Glutamatergic neuron (in vitro differentiated cells): ENCODE data around the gene GREM1. TPM values are rescaled to one million over a fixed set of nuclear protein-coding genes. Genes with fewer than 3 reads are reported as not detected.

Source experiments
- DNase-seq: peaks from one replicate; pipeline ENCODE4 v3.0.0; 2022
- H3K27ac Mint-ChIP-seq: one replicate; pipeline ENCODE4 v1.8.0; 2020; ENCODE audit warnings: mild to moderate bottlenecking, mixed read lengths, inconsistent platforms; ENCODE audit not compliant: unreplicated experiment
- H3K27me3 Mint-ChIP-seq: one replicate; pipeline ENCODE4 v1.8.0; 2020; ENCODE audit warnings: mild to moderate bottlenecking, moderate library complexity, mixed read lengths, inconsistent platforms; ENCODE audit not compliant: unreplicated experiment
- H3K36me3 Mint-ChIP-seq: one replicate; pipeline ENCODE4 v1.8.0; 2020; ENCODE audit warnings: mild to moderate bottlenecking, mixed read lengths, inconsistent platforms; ENCODE audit not compliant: unreplicated experiment
- H3K4me1 Mint-ChIP-seq: one replicate; pipeline ENCODE4 v1.8.0; 2020; ENCODE audit warnings: mild to moderate bottlenecking, low read depth, mixed read lengths, inconsistent platforms; ENCODE audit not compliant: unreplicated experiment
- H3K4me3 Mint-ChIP-seq: one replicate; pipeline ENCODE4 v1.8.0; 2020; ENCODE audit warnings: mild to moderate bottlenecking, mixed read lengths, inconsistent platforms; ENCODE audit not compliant: unreplicated experiment
- H3K9me3 Mint-ChIP-seq: one replicate; pipeline ENCODE4 v1.8.0; 2020; ENCODE audit warnings: mild to moderate bottlenecking, moderate library complexity, mixed read lengths, inconsistent platforms; ENCODE audit not compliant: unreplicated experiment
- total RNA-seq: library from RNA; stranded (reverse); fragmentation: NEBNext Ultra II Directional; extraction: Animal tissue kit (Norgen Biotek cat#: 25700); gene quantifications from one replicate; pipeline ENCODE4 v1.2.1, GENCODE V29; 2021; ENCODE audit not compliant: unreplicated experiment
- TF ChIP-seq, protein P1 (sequence below): fragments of 200-600 bp; sonication (generic); IDR thresholded peaks from one replicate; pipeline ENCODE4 v1.5.0; 2021; ENCODE audit not compliant: partially characterized antibody, unreplicated experiment

Gene GREM1
- total RNA-seq, 1 donor from 2014 or later: not detected

DNA sequence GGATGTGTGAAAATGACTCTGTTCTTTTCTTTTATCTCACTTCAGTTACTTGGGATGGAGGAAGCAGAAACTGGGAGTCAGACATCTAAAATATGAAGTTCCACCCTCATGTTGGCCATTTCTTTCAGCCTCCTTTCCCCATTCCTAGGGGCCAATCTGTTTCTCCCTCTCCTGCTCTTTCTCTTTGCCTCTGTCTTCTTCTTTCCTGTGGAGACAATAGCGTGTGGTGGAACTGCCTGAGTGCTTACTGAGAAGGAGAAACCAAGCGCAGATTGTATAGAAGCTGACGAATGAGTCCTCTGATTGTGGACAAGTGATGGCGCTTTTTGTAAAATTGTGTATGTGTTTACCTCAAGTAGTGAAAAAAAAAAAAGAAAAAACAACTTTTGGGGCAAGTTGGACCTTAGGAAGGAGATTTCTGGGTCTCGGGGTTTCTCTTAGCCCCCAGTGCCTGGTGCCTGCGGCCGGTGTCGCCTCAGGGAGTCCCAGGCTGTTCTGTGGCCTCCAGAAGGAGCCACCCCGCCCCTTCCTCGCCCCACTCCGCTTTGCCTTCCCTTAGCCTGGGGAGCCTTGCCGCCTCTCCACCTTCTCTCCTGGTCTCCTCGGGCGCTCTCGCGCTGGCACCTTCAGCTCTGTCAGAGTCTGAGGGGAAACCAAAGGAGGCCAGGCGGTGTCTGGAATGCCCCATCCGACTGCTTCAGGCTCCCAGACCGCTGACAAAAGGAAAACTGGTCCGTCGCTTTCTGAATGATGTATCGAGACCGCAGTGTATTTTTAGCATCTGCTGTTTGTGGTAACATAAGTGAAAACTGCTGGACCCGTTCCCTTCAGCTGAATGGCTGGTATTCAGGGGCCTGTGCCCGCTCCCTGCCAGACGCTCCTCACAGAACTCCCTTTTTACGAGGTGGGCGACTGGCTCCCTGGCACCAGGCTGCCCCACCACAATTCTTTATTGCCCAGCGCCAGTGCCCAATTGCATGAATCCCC lies 46.2 kb upstream of the GREM1 start:
- no peak overlapping the region for H3K27ac Mint-ChIP-seq
- H3K27me3 Mint-ChIP-seq: peaks cover 3% of the 10 kb centered on the region
- DNase-seq: no peak
- no peak overlapping the region for H3K4me3 Mint-ChIP-seq
- H3K36me3 Mint-ChIP-seq: no peaks in the 10 kb centered on the region
- peaks cover 2% of the 10 kb centered on the region for H3K9me3 Mint-ChIP-seq
- TF ChIP-seq, protein P1, sequence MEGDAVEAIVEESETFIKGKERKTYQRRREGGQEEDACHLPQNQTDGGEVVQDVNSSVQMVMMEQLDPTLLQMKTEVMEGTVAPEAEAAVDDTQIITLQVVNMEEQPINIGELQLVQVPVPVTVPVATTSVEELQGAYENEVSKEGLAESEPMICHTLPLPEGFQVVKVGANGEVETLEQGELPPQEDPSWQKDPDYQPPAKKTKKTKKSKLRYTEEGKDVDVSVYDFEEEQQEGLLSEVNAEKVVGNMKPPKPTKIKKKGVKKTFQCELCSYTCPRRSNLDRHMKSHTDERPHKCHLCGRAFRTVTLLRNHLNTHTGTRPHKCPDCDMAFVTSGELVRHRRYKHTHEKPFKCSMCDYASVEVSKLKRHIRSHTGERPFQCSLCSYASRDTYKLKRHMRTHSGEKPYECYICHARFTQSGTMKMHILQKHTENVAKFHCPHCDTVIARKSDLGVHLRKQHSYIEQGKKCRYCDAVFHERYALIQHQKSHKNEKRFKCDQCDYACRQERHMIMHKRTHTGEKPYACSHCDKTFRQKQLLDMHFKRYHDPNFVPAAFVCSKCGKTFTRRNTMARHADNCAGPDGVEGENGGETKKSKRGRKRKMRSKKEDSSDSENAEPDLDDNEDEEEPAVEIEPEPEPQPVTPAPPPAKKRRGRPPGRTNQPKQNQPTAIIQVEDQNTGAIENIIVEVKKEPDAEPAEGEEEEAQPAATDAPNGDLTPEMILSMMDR: no peak
- H3K4me1 Mint-ChIP-seq: peaks cover 20% of the 10 kb centered on the region

DNA sequence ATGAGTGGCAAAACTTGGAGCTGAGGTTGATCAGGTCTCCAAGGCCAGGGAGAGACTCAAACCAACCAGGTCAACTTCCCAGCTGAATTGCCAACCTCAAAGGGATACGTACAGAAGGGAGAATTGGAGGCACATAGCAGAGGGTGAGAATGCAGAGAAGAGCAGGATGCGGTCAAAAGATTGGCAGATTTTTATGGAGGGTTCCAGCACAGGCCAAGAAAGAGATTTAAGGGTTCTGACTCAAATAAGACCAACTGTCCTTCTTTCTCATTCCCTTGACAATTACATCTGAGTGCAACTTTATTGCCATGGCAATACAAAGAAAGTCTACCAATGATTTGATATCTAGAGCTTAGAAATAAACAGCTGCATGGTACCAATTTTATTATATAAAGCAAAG lies 43.1 kb upstream of the GREM1 start:
- H3K27ac Mint-ChIP-seq: no peak overlapping the region
- H3K36me3 Mint-ChIP-seq: no peaks in the 10 kb centered on the region
- H3K4me3 Mint-ChIP-seq: no peak overlapping the region
- H3K27me3 Mint-ChIP-seq: peaks cover 2% of the 10 kb centered on the region
- no peak for DNase-seq
- TF ChIP-seq, protein P1: no peak
- peaks cover 20% of the 10 kb centered on the region for H3K4me1 Mint-ChIP-seq
- peaks cover 2% of the 10 kb centered on the region for H3K9me3 Mint-ChIP-seq

DNA sequence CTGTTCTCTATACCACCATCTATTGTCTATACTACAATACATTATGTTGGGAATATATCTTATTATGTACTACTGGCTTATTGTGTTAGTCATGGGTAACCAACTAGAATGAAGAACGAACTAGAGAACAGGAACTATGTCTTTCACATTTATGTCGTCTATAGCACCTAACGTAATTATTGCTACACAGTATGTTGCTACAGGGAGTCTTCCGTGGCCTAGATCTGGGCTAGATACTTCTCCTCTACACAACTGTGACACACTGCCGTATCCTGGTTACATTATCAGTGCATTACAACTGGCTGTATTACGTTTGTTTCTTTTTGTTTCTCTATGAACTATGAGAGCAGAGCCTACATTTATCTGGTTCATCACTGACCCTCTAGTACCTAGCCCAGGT lies 42.3 kb upstream of the GREM1 start:
- Mint-ChIP-seq H3K4me3 (no peak overlapping the region), H3K27me3 (peaks cover 2% of the 10 kb centered on the region), H3K36me3 (no peaks in the 10 kb centered on the region), H3K9me3 (peaks cover 2% of the 10 kb centered on the region), H3K27ac (no peak overlapping the region), H3K4me1 (peaks cover 15% of the 10 kb centered on the region)
- TF ChIP-seq, protein P1: no peak
- DNase-seq: no peak

DNA sequence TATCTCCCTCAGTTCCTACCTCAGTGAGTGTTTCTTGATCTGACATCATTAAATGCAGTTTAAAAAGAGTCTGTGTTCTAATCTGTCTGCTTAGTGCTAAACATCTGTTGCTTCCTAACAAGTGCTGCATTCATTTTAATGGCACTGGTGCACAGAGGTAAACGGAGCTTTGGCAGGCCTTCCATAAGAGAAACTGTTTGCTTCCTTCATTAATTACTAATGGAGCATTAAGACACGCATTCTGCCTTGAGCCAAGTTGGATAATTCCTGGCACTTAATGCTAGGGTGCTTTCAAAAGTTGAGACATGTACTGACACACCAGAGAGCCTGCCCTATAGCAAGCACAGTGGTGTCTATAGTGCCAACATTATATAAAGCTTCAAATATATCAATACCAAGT lies 41.6 kb upstream of the GREM1 start:
- TF ChIP-seq, protein P1: no peak
- Mint-ChIP-seq H3K4me3 (no peak overlapping the region), H3K36me3 (no peaks in the 10 kb centered on the region), H3K9me3 (peaks cover 2% of the 10 kb centered on the region), H3K27me3 (peaks cover 2% of the 10 kb centered on the region), H3K27ac (no peak overlapping the region), H3K4me1 (peaks cover 13% of the 10 kb centered on the region)
- no peak for DNase-seq

DNA sequence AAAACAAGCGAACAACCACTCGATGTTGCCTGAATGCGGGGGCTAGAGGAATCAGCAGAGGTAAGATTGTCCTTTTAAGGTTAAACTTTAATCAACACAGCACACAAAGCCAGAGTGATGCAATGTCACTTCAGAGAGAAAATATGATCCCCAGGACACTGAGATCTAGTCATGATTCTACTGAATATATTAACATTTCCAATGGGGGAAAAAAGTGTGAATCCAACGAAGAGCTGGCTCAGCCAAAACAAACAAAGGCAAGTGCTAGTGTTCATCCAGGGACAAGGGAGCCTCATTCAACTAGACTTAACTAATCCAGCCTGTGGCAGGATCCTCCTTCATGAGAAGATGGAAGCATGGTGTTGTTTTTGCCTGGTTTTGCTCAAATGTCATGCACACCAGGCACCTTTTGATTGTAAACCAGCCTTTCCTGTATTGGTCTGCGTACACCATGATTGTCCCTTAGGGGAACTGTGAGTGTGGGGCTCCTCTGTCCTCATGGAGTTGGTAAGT lies 40.5 kb upstream of the GREM1 start:
- Mint-ChIP-seq H3K9me3 (peaks cover 2% of the 10 kb centered on the region), H3K27ac (no peak overlapping the region), H3K4me3 (no peak overlapping the region), H3K27me3 (peaks cover 2% of the 10 kb centered on the region), H3K36me3 (no peaks in the 10 kb centered on the region), H3K4me1 (peaks cover 13% of the 10 kb centered on the region)
- DNase-seq: no peak
- TF ChIP-seq, protein P1: no peak
